Colonic mucosa (tissue), 4 donors: ENCODE data around the gene OCRL. TPM values are rescaled to one million over a fixed set of nuclear protein-coding genes. Genes with fewer than 3 reads are reported as not detected.

Experiments used
- DNase-seq: peaks from one replicate; pipeline ENCODE4 v3.0.0-alpha.2; 2020
- H3K27ac ChIP-seq: fragments of 200-600 bp; one replicate; pipeline ENCODE4 v1.8.0; 2021
- H3K27me3 ChIP-seq: fragments of 200-600 bp; one replicate; pipeline ENCODE4 v1.8.0; 2021
- H3K36me3 ChIP-seq: fragments of 200-600 bp; one replicate; pipeline ENCODE4 v1.8.0; 2021
- H3K4me1 ChIP-seq: fragments of 200-600 bp; one replicate; pipeline ENCODE4 v1.8.0; 2021; ENCODE audit warnings: mild to moderate bottlenecking
- H3K4me3 ChIP-seq: fragments of 200-600 bp; one replicate; pipeline ENCODE4 v1.8.0; 2021
- H3K9ac ChIP-seq, 2 donors: one replicate each; pipeline ENCODE4 v1.7.0; 2013; ENCODE audit warnings: control low read depth in 2 of 2, low read depth in 2 of 2, low read length in 2 of 2
- H3K9me3 ChIP-seq: fragments of 200-600 bp; one replicate; pipeline ENCODE4 v1.8.0; 2021
- intact Hi-C: fragments of 100-400 bp; cut with DNase I; formaldehyde crosslinking; loops from one replicate; pipeline ENCODE4 v1.14.1; 2022
- total RNA-seq, 2 donors: library from RNA; stranded (reverse); fragmentation: NEBNext Ultra II Directional in 1 of 2; extraction: Animal tissue kit (Norgen Biotek cat#: 25700) in 1 of 2; gene quantifications; one replicate each; pipeline ENCODE4 v1.2.1, GENCODE V29; 2021
- TF ChIP-seq, protein P1 (sequence below): fragments of 200-600 bp; IDR thresholded peaks from one replicate; pipeline ENCODE4 v1.8.0; 2022; ENCODE audit warnings: antibody characterized with exemption, mild to moderate bottlenecking
- donor health status: healthy.
- donor health status: DM: no; HTN: no; CAD: no.
- donor health status: DM: no; HTN: no; CAD: no.

The OCRL gene
- total RNA-seq, 2 donors from 2014 or later = 26.2 to 32.8 TPM

GRCh38 chrX:129609395-129609794 lies 69.3 kb downstream of the OCRL start:
- TF ChIP-seq, protein P1, sequence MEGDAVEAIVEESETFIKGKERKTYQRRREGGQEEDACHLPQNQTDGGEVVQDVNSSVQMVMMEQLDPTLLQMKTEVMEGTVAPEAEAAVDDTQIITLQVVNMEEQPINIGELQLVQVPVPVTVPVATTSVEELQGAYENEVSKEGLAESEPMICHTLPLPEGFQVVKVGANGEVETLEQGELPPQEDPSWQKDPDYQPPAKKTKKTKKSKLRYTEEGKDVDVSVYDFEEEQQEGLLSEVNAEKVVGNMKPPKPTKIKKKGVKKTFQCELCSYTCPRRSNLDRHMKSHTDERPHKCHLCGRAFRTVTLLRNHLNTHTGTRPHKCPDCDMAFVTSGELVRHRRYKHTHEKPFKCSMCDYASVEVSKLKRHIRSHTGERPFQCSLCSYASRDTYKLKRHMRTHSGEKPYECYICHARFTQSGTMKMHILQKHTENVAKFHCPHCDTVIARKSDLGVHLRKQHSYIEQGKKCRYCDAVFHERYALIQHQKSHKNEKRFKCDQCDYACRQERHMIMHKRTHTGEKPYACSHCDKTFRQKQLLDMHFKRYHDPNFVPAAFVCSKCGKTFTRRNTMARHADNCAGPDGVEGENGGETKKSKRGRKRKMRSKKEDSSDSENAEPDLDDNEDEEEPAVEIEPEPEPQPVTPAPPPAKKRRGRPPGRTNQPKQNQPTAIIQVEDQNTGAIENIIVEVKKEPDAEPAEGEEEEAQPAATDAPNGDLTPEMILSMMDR = no peak
- no peaks in the 10 kb centered on the region for H3K9me3 ChIP-seq
- intact Hi-C loops = loop anchor here (10.0 kb wide), 3 partner anchors 295 to 585 kb away; partner anchors contain the start of gene UTP14A

GRCh38 chrX:129612396-129612795 lies 72.3 kb downstream of the OCRL start:
- Histone ChIP-seq H3K4me3 (no peak overlapping the region), H3K27ac (no peak overlapping the region), H3K4me1 (no peaks in the 10 kb centered on the region), H3K27me3 (no peaks in the 10 kb centered on the region), H3K9ac (no peak overlapping the region), H3K36me3 (no peaks in the 10 kb centered on the region), H3K9me3 (no peaks in the 10 kb centered on the region)
- TF ChIP-seq, protein P1 = no peak
- DNase-seq = no peak
- intact Hi-C loops = no loop called here

More at GRCh38 chrX:129609395-129609794, 69.3 kb downstream of the OCRL start:
- no peaks in the 10 kb centered on the region for H3K36me3 ChIP-seq
- no peak overlapping the region for H3K4me3 ChIP-seq
- H3K4me1 ChIP-seq = no peaks in the 10 kb centered on the region
- DNase-seq = no peak
- no peaks in the 10 kb centered on the region for H3K27me3 ChIP-seq
- no peak overlapping the region for H3K27ac ChIP-seq
- H3K9ac ChIP-seq = no peak overlapping the region

DNA sequence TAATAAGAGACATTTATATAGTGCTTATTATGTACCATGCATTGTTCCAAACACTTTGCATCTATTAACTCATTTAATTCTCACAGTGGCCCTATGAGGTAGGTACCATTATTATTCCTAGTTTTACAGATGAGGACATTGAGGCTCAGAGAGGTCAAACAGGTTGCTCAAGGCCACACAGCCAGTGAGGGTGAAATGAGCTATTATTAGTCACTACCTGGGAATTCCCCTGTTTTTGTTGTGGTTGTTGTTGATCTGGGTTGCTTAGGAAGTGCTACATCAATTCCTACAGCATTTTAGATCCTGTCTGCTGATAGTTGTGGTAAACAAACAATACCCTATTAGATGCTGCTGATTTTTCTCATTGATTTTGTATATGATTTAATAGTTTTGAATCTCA lies 73.5 kb downstream of the OCRL start:
- DNase-seq = no peak
- Histone ChIP-seq H3K27ac (no peak overlapping the region), H3K27me3 (no peaks in the 10 kb centered on the region), H3K4me3 (no peak overlapping the region), H3K9me3 (no peaks in the 10 kb centered on the region), H3K4me1 (no peaks in the 10 kb centered on the region), H3K36me3 (no peaks in the 10 kb centered on the region), H3K9ac (no peak overlapping the region)
- intact Hi-C loops = no loop called here
- TF ChIP-seq, protein P1 = no peak

DNA sequence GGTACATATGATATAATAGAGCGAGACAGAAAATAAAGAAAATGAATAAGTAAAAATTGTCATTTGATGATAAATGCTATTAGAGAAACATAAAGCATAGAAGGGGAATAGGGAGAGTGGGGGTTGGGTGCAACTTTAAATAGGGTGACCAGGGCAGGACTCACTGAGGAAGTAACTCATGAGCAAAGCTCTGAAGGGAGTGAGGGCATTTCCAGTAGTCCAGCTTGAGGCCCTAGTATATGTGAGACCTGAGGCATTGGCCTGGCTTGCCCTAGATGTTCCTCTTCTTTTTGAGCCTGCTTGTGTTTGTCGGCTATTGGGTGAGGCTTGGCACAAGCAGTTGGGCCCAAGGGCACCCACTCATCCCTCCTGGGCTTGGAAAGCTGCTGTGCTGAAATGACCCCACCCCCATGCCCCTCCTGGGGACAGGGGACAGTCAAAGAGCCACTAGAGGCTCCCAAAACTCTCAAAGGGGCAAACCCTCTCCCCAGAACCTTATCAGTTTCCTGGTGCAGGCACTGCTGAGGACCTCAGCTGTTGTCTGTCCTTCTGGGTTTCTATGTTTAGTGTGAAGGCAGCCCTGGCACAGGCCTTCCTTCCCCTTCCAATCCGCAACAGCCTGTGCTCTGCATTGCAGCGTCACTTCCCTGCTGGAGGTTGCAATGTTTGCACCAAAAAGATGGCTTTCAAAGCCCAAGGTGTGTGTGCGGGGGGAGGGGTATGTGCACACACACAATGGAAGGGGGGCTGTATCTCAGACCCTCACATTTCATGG lies 74.6 kb downstream of the OCRL start:
- H3K9me3 ChIP-seq = no peaks in the 10 kb centered on the region
- no peak overlapping the region for H3K4me3 ChIP-seq
- DNase-seq = no peak
- no peak overlapping the region for H3K27ac ChIP-seq
- no peak overlapping the region for H3K9ac ChIP-seq
- no peaks in the 10 kb centered on the region for H3K4me1 ChIP-seq
- TF ChIP-seq, protein P1 = no peak
- no peaks in the 10 kb centered on the region for H3K27me3 ChIP-seq
- intact Hi-C loops = no loop called here
- no peaks in the 10 kb centered on the region for H3K36me3 ChIP-seq

- Histone ChIP-seq H3K36me3 (no peaks in the 10 kb centered on the region), H3K4me1 (no peaks in the 10 kb centered on the region), H3K27ac (no peak overlapping the region), H3K4me3 (no peak overlapping the region), H3K27me3 (no peaks in the 10 kb centered on the region), H3K9ac (no peak overlapping the region), H3K9me3 (no peaks in the 10 kb centered on the region)
- no peak for DNase-seq
- TF ChIP-seq, protein P1 = no peak
- intact Hi-C loops = no loop called here
Measured at GRCh38 chrX:129617420-129617819, 77.4 kb downstream of the OCRL start.
